Measurements from ENCODE around the gene FHIP1A. TPM values are rescaled to one million over a fixed set of nuclear protein-coding genes. Genes with fewer than 3 reads are reported as not detected.

FHIP1A gene
- total and polyA plus RNA-seq, 2 of the 13 experiments (the other 11 are each of a cell fraction or from before 2014, with no cell fraction given): 4.1 to 6.2 TPM

DNA sequence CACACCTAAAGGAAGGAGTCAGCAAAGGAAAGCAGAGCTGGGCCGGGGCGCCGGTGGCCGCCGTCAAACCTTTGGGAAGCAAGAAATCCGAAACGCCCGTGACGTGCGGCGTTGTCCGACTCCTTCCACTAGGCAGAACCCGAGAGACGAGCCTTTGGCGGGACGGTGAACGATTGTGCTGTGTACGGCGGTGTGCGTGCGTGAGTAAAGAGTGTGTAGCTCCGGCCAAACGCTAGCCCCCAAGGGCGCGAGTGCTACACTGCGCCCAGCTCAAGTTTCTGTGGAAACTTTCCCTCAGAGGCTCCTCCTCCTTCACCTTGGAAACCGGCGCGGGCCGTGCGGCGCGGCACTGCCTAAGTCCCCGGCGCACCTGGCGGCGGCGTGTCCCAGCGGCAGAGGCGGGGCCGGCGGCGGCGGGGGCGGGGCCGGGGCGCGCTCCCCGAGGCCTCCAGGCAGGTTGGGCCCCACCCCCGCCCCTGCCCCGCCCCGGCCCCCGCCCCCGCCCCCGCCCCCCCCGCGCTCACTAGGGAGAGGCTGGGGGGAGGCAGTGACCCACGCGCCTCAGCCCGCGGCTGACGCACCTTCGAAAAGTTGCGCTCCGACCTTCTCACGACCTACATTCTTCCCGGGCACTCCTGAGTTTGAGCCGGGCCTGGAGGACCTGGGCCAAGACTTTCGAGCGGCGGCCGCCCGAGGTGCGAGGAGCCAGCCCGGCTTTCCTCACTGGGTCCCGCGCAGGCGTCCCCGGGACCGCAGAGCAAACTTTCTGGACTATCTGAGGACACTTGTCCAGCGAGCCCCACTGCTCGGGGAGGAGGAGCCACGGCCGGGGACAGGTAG, at the start of gene FHIP1A (continued):
- TF ChIP-seq, protein P1, sequence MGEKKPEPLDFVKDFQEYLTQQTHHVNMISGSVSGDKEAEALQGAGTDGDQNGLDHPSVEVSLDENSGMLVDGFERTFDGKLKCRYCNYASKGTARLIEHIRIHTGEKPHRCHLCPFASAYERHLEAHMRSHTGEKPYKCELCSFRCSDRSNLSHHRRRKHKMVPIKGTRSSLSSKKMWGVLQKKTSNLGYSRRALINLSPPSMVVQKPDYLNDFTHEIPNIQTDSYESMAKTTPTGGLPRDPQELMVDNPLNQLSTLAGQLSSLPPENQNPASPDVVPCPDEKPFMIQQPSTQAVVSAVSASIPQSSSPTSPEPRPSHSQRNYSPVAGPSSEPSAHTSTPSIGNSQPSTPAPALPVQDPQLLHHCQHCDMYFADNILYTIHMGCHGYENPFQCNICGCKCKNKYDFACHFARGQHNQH (CRISPR knock-in tag; IDR thresholded peaks at IDR 0.05): peak; percentile 15; the same call in 1 of the 2 replicates
- TF ChIP-seq, protein P2, sequence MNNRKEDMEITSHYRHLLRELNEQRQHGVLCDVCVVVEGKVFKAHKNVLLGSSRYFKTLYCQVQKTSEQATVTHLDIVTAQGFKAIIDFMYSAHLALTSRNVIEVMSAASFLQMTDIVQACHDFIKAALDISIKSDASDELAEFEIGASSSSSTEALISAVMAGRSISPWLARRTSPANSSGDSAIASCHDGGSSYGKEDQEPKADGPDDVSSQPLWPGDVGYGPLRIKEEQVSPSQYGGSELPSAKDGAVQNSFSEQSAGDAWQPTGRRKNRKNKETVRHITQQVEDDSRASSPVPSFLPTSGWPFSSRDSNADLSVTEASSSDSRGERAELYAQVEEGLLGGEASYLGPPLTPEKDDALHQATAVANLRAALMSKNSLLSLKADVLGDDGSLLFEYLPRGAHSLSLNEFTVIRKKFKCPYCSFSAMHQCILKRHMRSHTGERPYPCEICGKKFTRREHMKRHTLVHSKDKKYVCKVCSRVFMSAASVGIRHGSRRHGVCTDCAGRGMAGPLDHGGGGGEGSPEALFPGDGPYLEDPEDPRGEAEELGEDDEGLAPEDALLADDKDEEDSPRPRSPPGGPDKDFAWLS (CRISPR knock-in tag; IDR thresholded peaks at IDR 0.05; ENCODE audit: borderline replicate concordance): no peak
- TF ChIP-seq, protein P3, sequence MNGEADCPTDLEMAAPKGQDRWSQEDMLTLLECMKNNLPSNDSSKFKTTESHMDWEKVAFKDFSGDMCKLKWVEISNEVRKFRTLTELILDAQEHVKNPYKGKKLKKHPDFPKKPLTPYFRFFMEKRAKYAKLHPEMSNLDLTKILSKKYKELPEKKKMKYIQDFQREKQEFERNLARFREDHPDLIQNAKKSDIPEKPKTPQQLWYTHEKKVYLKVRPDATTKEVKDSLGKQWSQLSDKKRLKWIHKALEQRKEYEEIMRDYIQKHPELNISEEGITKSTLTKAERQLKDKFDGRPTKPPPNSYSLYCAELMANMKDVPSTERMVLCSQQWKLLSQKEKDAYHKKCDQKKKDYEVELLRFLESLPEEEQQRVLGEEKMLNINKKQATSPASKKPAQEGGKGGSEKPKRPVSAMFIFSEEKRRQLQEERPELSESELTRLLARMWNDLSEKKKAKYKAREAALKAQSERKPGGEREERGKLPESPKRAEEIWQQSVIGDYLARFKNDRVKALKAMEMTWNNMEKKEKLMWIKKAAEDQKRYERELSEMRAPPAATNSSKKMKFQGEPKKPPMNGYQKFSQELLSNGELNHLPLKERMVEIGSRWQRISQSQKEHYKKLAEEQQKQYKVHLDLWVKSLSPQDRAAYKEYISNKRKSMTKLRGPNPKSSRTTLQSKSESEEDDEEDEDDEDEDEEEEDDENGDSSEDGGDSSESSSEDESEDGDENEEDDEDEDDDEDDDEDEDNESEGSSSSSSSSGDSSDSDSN (CRISPR knock-in tag; IDR thresholded peaks at IDR 0.05): no peak
- TF ChIP-seq ZC3H13 (CRISPR knock-in tag; IDR thresholded peaks at IDR 0.05) (no peak), ZNF639 (CRISPR knock-in tag; conservative IDR thresholded peaks at IDR 0.05) (no peak), DMAP1 (CRISPR knock-in tag; IDR thresholded peaks at IDR 0.05) (no peak), ELF4 (CRISPR knock-in tag; IDR thresholded peaks at IDR 0.05; ENCODE audit: borderline replicate concordance) (no peak), ZNF451 (CRISPR knock-in tag; IDR thresholded peaks at IDR 0.05) (0 out of 2 replicates have a peak, but pooled peaks have one; percentile 54), ZFY (CRISPR knock-in tag; IDR thresholded peaks at IDR 0.05) (0 out of 2 replicates have a peak, but pooled peaks have one; percentile 49), ZNF737 (CRISPR knock-in tag; IDR thresholded peaks at IDR 0.05; ENCODE audit: borderline replicate concordance) (no peak), KDM6A (CRISPR knock-in tag; IDR thresholded peaks at IDR 0.05; ENCODE audit: low read depth) (no peak), ZNF468 (CRISPR knock-in tag; IDR thresholded peaks at IDR 0.05) (no peak), KAT8 (CRISPR knock-in tag; IDR thresholded peaks at IDR 0.05) (peak; percentile 51; the same call in 1 of the 2 replicates), WIZ (CRISPR knock-in tag; IDR thresholded peaks at IDR 0.05) (no peak), TSC22D2 (CRISPR knock-in tag; IDR thresholded peaks at IDR 0.05; ENCODE audit: borderline replicate concordance) (no peak)

Measured in HepG2 (cell line).